ENCODE data around the gene NR2C2AP.
A peak's percentile ranks its signal among the peaks of the same experiment; 100 is the strongest.

Gene NR2C2AP

DNA sequence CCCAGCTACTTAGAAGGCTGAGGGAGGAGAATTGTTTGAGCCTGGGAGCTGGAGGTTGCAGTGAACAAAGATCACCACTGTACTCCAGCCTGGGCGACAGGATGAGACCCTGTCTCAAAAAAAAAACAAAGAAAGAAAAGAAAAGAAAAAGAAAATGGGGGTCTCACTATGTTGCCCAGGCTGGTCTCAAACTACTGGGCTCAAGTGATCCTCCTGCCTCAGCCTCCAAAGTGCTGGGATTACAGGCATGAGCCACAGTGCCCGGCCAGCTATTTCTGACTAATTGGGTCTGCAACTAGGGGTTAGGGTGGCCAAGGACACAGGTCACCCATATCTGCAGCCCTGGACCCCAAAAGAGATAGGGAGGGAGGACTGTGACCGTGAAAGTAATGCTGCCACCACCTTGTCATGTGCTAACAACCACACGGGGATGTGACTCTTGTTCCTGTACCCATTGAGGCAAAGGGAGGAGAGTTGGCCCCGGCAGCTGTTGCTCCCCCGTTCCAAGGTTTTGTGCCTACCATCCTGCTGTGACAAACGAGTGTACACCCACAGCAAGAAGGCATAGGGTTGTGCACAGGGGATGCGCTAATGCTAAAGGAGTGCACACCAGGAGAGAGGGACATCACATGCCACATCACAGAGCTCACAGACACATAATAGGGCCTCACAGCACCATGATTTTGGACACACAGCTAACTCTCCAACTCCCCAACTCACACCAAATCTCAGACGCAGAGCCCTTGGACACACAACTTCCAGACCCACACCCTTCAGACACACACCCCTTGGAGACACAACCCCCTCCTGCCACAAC lies 33.8 kb downstream of the NR2C2AP start:
- no peaks in the 10 kb centered on the region; the same call in 1 of the 2 replicates for H3F3A ChIP-seq (ENCODE audit: insufficient read depth, low read length)
- no peaks in the 10 kb centered on the region for H3K9me2 ChIP-seq (ENCODE audit: low read depth, low read length)
- H2AFZ ChIP-seq (ENCODE audit: low read length), result no peak overlapping the region
- peak overlapping the region; percentile 97 for H3K27ac ChIP-seq (ENCODE audit: low read depth, low read length, poor library complexity, severe bottlenecking)
- TF ChIP-seq, protein P1, sequence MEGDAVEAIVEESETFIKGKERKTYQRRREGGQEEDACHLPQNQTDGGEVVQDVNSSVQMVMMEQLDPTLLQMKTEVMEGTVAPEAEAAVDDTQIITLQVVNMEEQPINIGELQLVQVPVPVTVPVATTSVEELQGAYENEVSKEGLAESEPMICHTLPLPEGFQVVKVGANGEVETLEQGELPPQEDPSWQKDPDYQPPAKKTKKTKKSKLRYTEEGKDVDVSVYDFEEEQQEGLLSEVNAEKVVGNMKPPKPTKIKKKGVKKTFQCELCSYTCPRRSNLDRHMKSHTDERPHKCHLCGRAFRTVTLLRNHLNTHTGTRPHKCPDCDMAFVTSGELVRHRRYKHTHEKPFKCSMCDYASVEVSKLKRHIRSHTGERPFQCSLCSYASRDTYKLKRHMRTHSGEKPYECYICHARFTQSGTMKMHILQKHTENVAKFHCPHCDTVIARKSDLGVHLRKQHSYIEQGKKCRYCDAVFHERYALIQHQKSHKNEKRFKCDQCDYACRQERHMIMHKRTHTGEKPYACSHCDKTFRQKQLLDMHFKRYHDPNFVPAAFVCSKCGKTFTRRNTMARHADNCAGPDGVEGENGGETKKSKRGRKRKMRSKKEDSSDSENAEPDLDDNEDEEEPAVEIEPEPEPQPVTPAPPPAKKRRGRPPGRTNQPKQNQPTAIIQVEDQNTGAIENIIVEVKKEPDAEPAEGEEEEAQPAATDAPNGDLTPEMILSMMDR (IDR thresholded peaks at IDR 0.05; ENCODE audit: low read length), result no peak
- no peak for TF ChIP-seq EZH2 (IDR thresholded peaks at IDR 0.05; ENCODE audit: borderline replicate concordance, low read length)
- H3K36me3 ChIP-seq (ENCODE audit: insufficient read depth, low read length), result peaks cover 15% of the 10 kb centered on the region; the same call in 1 of the 2 replicates
- peak overlapping the region; percentile 93 for H3K4me3 ChIP-seq (ENCODE audit: low read depth, low read length, poor library complexity, severe bottlenecking)
- no peaks in the 10 kb centered on the region for H3K27me3 ChIP-seq (ENCODE audit: insufficient read depth, low read length)
- peaks cover 75% of the 10 kb centered on the region for H3K4me1 ChIP-seq (ENCODE audit: insufficient read depth, low read length, severe bottlenecking)
- H4K20me1 ChIP-seq (ENCODE audit: insufficient read depth, low read length), result no peaks in the 10 kb centered on the region
- H3K9me3 ChIP-seq (ENCODE audit: low read length), result no peaks in the 10 kb centered on the region
- peak overlapping the region; percentile 95 for H3K4me2 ChIP-seq (ENCODE audit: low read length)
- peak overlapping the region; percentile 96 for H3K9ac ChIP-seq (ENCODE audit: low read length)
- peaks cover 16% of the 10 kb centered on the region for H3K79me2 ChIP-seq (ENCODE audit: insufficient read depth, low read length)

DNA sequence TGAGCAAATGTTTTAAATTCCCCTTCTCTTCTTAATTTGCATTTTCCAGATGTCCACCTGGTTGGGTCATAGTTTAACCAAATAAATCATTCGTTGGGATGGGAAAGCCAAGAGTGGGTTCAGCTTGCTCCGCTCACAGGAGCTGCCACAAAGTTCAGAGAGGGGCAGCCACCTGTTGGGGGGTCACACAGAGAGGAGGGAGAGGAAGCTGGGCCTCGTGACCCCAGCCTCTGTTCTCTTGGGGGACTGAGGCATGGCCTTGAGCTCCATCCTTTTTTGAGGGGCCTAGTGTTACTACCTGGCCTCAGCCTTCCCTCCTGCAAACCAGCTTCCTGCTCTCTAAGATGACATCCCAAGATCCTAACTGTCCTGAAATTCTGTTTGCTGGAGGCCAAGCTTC lies 35.6 kb downstream of the NR2C2AP start:
- no peaks in the 10 kb centered on the region for H3K9me3 ChIP-seq (ENCODE audit: low read length)
- H3K27ac ChIP-seq (ENCODE audit: low read depth, low read length, poor library complexity, severe bottlenecking), result peak overlapping the region; percentile 97
- peak overlapping the region; percentile 96 for H3K9ac ChIP-seq (ENCODE audit: low read length)
- peaks cover 91% of the 10 kb centered on the region for H3K4me1 ChIP-seq (ENCODE audit: insufficient read depth, low read length, severe bottlenecking)
- H2AFZ ChIP-seq (ENCODE audit: low read length), result no peak overlapping the region
- H3K4me2 ChIP-seq (ENCODE audit: low read length), result peak overlapping the region; percentile 95
- no peaks in the 10 kb centered on the region; the same call in 1 of the 2 replicates for H3F3A ChIP-seq (ENCODE audit: insufficient read depth, low read length)
- no peaks in the 10 kb centered on the region for H4K20me1 ChIP-seq (ENCODE audit: insufficient read depth, low read length)
- no peaks in the 10 kb centered on the region for H3K9me2 ChIP-seq (ENCODE audit: low read depth, low read length)
- H3K36me3 ChIP-seq (ENCODE audit: insufficient read depth, low read length), result peaks cover 15% of the 10 kb centered on the region; the same call in 1 of the 2 replicates
- H3K4me3 ChIP-seq (ENCODE audit: low read depth, low read length, poor library complexity, severe bottlenecking), result peak overlapping the region; percentile 93
- TF ChIP-seq, protein P1 (IDR thresholded peaks at IDR 0.05; ENCODE audit: low read length), result no peak
- TF ChIP-seq EZH2 (IDR thresholded peaks at IDR 0.05; ENCODE audit: borderline replicate concordance, low read length), result no peak
- peaks cover 16% of the 10 kb centered on the region for H3K79me2 ChIP-seq (ENCODE audit: insufficient read depth, low read length)
- H3K27me3 ChIP-seq (ENCODE audit: insufficient read depth, low read length), result no peaks in the 10 kb centered on the region

DNA sequence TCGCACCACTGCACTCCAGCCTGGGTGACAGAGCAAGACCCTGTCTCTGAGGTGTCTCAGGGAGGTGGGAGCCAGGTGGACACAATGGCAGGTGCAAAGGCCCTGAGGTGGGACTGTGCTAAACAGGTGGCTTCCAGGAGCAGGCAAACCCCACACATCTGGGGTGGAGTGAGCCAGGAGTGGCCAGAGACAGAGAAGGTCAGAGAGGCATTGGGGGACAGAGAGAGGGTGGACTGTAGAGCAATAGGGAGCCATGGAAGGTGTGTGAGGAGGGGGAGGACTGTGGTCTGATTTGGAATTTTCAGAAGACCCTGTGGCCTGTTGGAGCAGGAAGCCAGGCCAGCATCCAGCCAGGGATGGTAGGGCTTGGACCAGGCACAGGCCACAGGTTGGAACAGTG lies 37.8 kb downstream of the NR2C2AP start:
- H3K4me1 ChIP-seq (ENCODE audit: insufficient read depth, low read length, severe bottlenecking), result peaks cover 92% of the 10 kb centered on the region

More for the DNA sequence above, 37.8 kb downstream of the NR2C2AP start:
- TF ChIP-seq EZH2 (IDR thresholded peaks at IDR 0.05; ENCODE audit: borderline replicate concordance, low read length), result no peak
- TF ChIP-seq, protein P1 (IDR thresholded peaks at IDR 0.05; ENCODE audit: low read length), result no peak
- peak overlapping the region; percentile 93 for H3K4me3 ChIP-seq (ENCODE audit: low read depth, low read length, poor library complexity, severe bottlenecking)
- H3K79me2 ChIP-seq (ENCODE audit: insufficient read depth, low read length), result peaks cover 16% of the 10 kb centered on the region
- no peaks in the 10 kb centered on the region for H3K9me3 ChIP-seq (ENCODE audit: low read length)
- peak overlapping the region; percentile 97 for H3K27ac ChIP-seq (ENCODE audit: low read depth, low read length, poor library complexity, severe bottlenecking)
- no peaks in the 10 kb centered on the region for H3K9me2 ChIP-seq (ENCODE audit: low read depth, low read length)
- peak overlapping the region; percentile 95; the same call in 1 of the 2 replicates for H3K4me2 ChIP-seq (ENCODE audit: low read length)
- H3K27me3 ChIP-seq (ENCODE audit: insufficient read depth, low read length), result no peaks in the 10 kb centered on the region
- H3F3A ChIP-seq (ENCODE audit: insufficient read depth, low read length), result peaks cover 2% of the 10 kb centered on the region
- peaks cover 15% of the 10 kb centered on the region; the same call in 1 of the 2 replicates for H3K36me3 ChIP-seq (ENCODE audit: insufficient read depth, low read length)
- H3K9ac ChIP-seq (ENCODE audit: low read length), result peak overlapping the region; percentile 96; the same call in 1 of the 2 replicates
- no peak overlapping the region for H2AFZ ChIP-seq (ENCODE audit: low read length)
- H4K20me1 ChIP-seq (ENCODE audit: insufficient read depth, low read length), result no peaks in the 10 kb centered on the region
